Neural cell (in vitro differentiated cells): ENCODE results near the gene KBTBD13. TPM values are rescaled to one million over a fixed set of nuclear protein-coding genes. Genes with fewer than 3 reads are reported as not detected.

Source experiments
- H2AFZ ChIP-seq: fragments of 200-600, 300-800 bp; sonication (generic), shearing (Covaris generic); 2 replicates; pipeline ENCODE4 v1.6.0; 2014; ENCODE audit warnings: low read depth, mild to moderate bottlenecking, antibody characterized with exemption, low read length, moderate library complexity
- H3F3A ChIP-seq: fragments of 200-600 bp; shearing (Covaris generic); 2 replicates; pipeline ENCODE4 v1.6.1; 2016; ENCODE audit warnings: mild to moderate bottlenecking, moderate library complexity, mixed read lengths, antibody characterized with exemption, low read length; ENCODE audit not compliant: insufficient read depth, poor library complexity, severe bottlenecking
- H3K27ac ChIP-seq: fragments of 200-600, 300-800 bp; sonication (generic), shearing (Covaris generic); 2 replicates; pipeline ENCODE4 v1.5.1; 2014; ENCODE audit warnings: mild to moderate bottlenecking, low read length, moderate library complexity
- H3K27me3 ChIP-seq: fragments of 300-800, 200-600 bp; sonication (generic), shearing (Covaris generic); 2 replicates; pipeline ENCODE4 v1.6.0; 2014; ENCODE audit warnings: mild to moderate bottlenecking, low read depth, low read length, moderate library complexity; ENCODE audit not compliant: insufficient read depth
- H3K36me3 ChIP-seq: fragments of 300-800, 200-600 bp; sonication (generic), shearing (Covaris generic); 2 replicates; pipeline ENCODE4 v1.5.1; 2014; ENCODE audit warnings: mild to moderate bottlenecking, antibody characterized with exemption, low read length, moderate library complexity; ENCODE audit not compliant: insufficient read depth
- H3K4me2 ChIP-seq: fragments of 300-800, 200-600 bp; sonication (generic), shearing (Covaris generic); 2 replicates; pipeline ENCODE4 v1.6.0; 2014; ENCODE audit warnings: mild to moderate bottlenecking, low read length
- H3K4me3 ChIP-seq: fragments of 300-800, 200-600 bp; sonication (generic), shearing (Covaris generic); 2 replicates; pipeline ENCODE4 v1.5.1; 2014; ENCODE audit warnings: mild to moderate bottlenecking, low read length, moderate library complexity
- H3K79me2 ChIP-seq: fragments of 200-600 bp; shearing (Covaris generic); replicated peaks from 2 replicates; pipeline ENCODE4 v1.6.0; 2014; ENCODE audit warnings: mild to moderate bottlenecking, low read length, moderate library complexity; ENCODE audit not compliant: insufficient read depth
- H3K9ac ChIP-seq: fragments of 300-800, 200-600 bp; sonication (generic), shearing (Covaris generic); 2 replicates; pipeline ENCODE4 v1.6.1; 2016; ENCODE audit warnings: mild to moderate bottlenecking, low read length, mixed read lengths
- H3K9me2 ChIP-seq: fragments of 200-600 bp; shearing (Covaris generic); 2 replicates; pipeline ENCODE4 v1.6.1; 2016; ENCODE audit warnings: mild to moderate bottlenecking, low read length, mixed read lengths; ENCODE audit not compliant: insufficient read depth
- H3K9me3 ChIP-seq: fragments of 200-600, 300-800 bp; sonication (generic), shearing (Covaris generic); 2 replicates; pipeline ENCODE4 v1.6.1; 2016; ENCODE audit warnings: mild to moderate bottlenecking, mixed run types, low read length, moderate library complexity, mixed read lengths
- H4K20me1 ChIP-seq: fragments of 200-600 bp; shearing (Covaris generic); 2 replicates; pipeline ENCODE4 v1.6.1; 2016; ENCODE audit warnings: mild to moderate bottlenecking, mixed run types; ENCODE audit not compliant: insufficient read depth
- CTCF ChIP-seq: fragments of 450-650 bp; IDR thresholded peaks from 2 replicates; pipeline ENCODE4 v1.5.1; 2014; ENCODE audit warnings: antibody characterized with exemption, mild to moderate bottlenecking, moderate library complexity; ENCODE audit not compliant: poor library complexity, severe bottlenecking
- EP300 ChIP-seq: fragments of 450-650 bp; conservative IDR thresholded peaks from 2 replicates; pipeline ENCODE4 v1.6.1; 2014; ENCODE audit warnings: antibody characterized with exemption, mild to moderate bottlenecking, moderate library complexity; ENCODE audit not compliant: poor library complexity, severe bottlenecking
- EZH2 ChIP-seq: fragments of 200-600, 300-800 bp; shearing (Covaris generic), sonication (generic); IDR thresholded peaks from 2 replicates; pipeline ENCODE4 v1.6.1; 2014; ENCODE audit warnings: antibody characterized with exemption, low read length, borderline replicate concordance, mild to moderate bottlenecking; ENCODE audit not compliant: insufficient read depth, poor library complexity, severe bottlenecking
- MXI1 ChIP-seq: fragments of 450-650 bp; conservative IDR thresholded peaks from 2 replicates; pipeline ENCODE4 v1.6.1; 2014; ENCODE audit warnings: antibody characterized with exemption, mild to moderate bottlenecking; ENCODE audit not compliant: poor library complexity, severe bottlenecking
- POLR2AphosphoS5 ChIP-seq: IDR thresholded peaks from 2 replicates; pipeline ENCODE4 v1.6.1; 2012
- RAD21 ChIP-seq: fragments of 450-650 bp; conservative IDR thresholded peaks from 2 replicates; pipeline ENCODE4 v1.6.1; 2014; ENCODE audit warnings: antibody characterized with exemption, mild to moderate bottlenecking, moderate library complexity
- REST ChIP-seq: IDR thresholded peaks from 2 replicates; pipeline ENCODE4 v1.6.1; 2012; ENCODE audit warnings: borderline replicate concordance
- SMC3 ChIP-seq: fragments of 450-650 bp; conservative IDR thresholded peaks from 2 replicates; pipeline ENCODE4 v1.6.1; 2014; ENCODE audit warnings: antibody characterized with exemption, mild to moderate bottlenecking, moderate library complexity; ENCODE audit not compliant: poor library complexity
- TAF1 ChIP-seq: IDR thresholded peaks from 2 replicates; pipeline ENCODE4 v1.6.1; 2012; ENCODE audit warnings: low read depth
- polyA plus RNA-seq: library from polyadenylated mRNA; depleted of rRNA; stranded (reverse); fragments of >200 nt; gene quantifications from 2 replicates; pipeline ENCODE4 v1.2.3, GENCODE V29; 2014

KBTBD13 gene
- polyA plus RNA-seq, 1 donor from 2014 or later = not detected

GRCh38 chr15:65060641-65061397 lies 15.7 kb upstream of the KBTBD13 start:
- Histone ChIP-seq H3K79me2 (no peaks in the 10 kb centered on the region), H3K27ac (no peak overlapping the region)

GRCh38 chr15:65062061-65062460 lies 14.5 kb upstream of the KBTBD13 start:
- Histone ChIP-seq H3K4me3 (no peak overlapping the region), H3K9ac (no peak overlapping the region), H2AFZ (no peak overlapping the region), H3K27me3 (peaks cover 15% of the 10 kb centered on the region), H3K36me3 (no peaks in the 10 kb centered on the region), H3K27ac (no peak overlapping the region), H3K9me2 (no peaks in the 10 kb centered on the region), H4K20me1 (no peaks in the 10 kb centered on the region), H3K79me2 (no peaks in the 10 kb centered on the region), H3K9me3 (no peaks in the 10 kb centered on the region), H3K4me2 (no peak overlapping the region), H3F3A (no peaks in the 10 kb centered on the region)
- TF ChIP-seq MXI1 (no peak), CTCF (no peak), REST (no peak), SMC3 (no peak)

More at GRCh38 chr15:65060641-65061397, 15.7 kb upstream of the KBTBD13 start:
- no peak overlapping the region for H3K4me2 ChIP-seq
- no peaks in the 10 kb centered on the region for H3K9me3 ChIP-seq
- H3F3A ChIP-seq = no peaks in the 10 kb centered on the region
- peaks cover 3% of the 10 kb centered on the region for H3K27me3 ChIP-seq
- H3K36me3 ChIP-seq = no peaks in the 10 kb centered on the region
- no peaks in the 10 kb centered on the region for H4K20me1 ChIP-seq
- no peak overlapping the region for H3K9ac ChIP-seq
- H3K9me2 ChIP-seq = no peaks in the 10 kb centered on the region
- no peak overlapping the region for H3K4me3 ChIP-seq
- no peak overlapping the region for H2AFZ ChIP-seq
- TF ChIP-seq EZH2 (no peak), REST (no peak), TAF1 (no peak), CTCF (no peak), RAD21 (no peak), EP300 (no peak), SMC3 (no peak), POLR2AphosphoS5 (no peak), MXI1 (no peak)
